GM12864 (cell line): ENCODE results near the gene IFT122.
"Not testable (repeated sequence)": the region's sequence is repeated elsewhere in the genome, so short reads cannot be mapped to it uniquely, and the experiment has no call there.

Source experiments
- DNase-seq: peaks from one replicate; pipeline ENCODE4 v3.0.0-alpha.2; 2011; ENCODE audit warnings: low read depth
- H3K4me3 ChIP-seq: 2 replicates; pipeline ENCODE4 v1.5.1; 2011; ENCODE audit warnings: mild to moderate bottlenecking, low read depth, low read length, control low read depth
- CTCF ChIP-seq: IDR thresholded peaks from 2 replicates; pipeline ENCODE4 v1.5.1; 2011; ENCODE audit warnings: low read depth, mild to moderate bottlenecking, moderate library complexity, low read length, control low read depth, inconsistent platforms; ENCODE audit errors: missing control alignments

IFT122 gene

GRCh38 chr3:129543999-129544398 is 104.0 kb downstream of the IFT122 start:
- no peak for TF ChIP-seq CTCF
- H3K4me3 ChIP-seq = no peak overlapping the region
- no peak for DNase-seq

GRCh38 chr3:129545951-129546350 is 105.9 kb downstream of the IFT122 start:
- not testable (repeated sequence) for DNase-seq, H3K4me3 ChIP-seq

GRCh38 chr3:129547241-129547640 is 107.2 kb downstream of the IFT122 start:
- no peak overlapping the region for H3K4me3 ChIP-seq
- no peak for DNase-seq
- no peak for TF ChIP-seq CTCF

- H3K4me3 ChIP-seq = no peak overlapping the region
- no peak for TF ChIP-seq CTCF
Observed at GRCh38 chr3:129548104-129548965, 108.3 kb downstream of the IFT122 start.

GRCh38 chr3:129549006-129549800 is 109.2 kb downstream of the IFT122 start:
- H3K4me3 ChIP-seq = no peak overlapping the region
- no peak for TF ChIP-seq CTCF
- no peak for DNase-seq

More at GRCh38 chr3:129548104-129548965, 108.3 kb downstream of the IFT122 start:
- DNase-seq = no peak

GRCh38 chr3:129549805-129550204 is 109.8 kb downstream of the IFT122 start:
- no peak for TF ChIP-seq CTCF
- no peak overlapping the region for H3K4me3 ChIP-seq
- no peak for DNase-seq

GRCh38 chr3:129552287-129553050 is 112.4 kb downstream of the IFT122 start:
- no peak for TF ChIP-seq CTCF
- H3K4me3 ChIP-seq = no peak overlapping the region
- no peak for DNase-seq
